Measurements from ENCODE around the gene GABRB1.

GABRB1 gene

DNA sequence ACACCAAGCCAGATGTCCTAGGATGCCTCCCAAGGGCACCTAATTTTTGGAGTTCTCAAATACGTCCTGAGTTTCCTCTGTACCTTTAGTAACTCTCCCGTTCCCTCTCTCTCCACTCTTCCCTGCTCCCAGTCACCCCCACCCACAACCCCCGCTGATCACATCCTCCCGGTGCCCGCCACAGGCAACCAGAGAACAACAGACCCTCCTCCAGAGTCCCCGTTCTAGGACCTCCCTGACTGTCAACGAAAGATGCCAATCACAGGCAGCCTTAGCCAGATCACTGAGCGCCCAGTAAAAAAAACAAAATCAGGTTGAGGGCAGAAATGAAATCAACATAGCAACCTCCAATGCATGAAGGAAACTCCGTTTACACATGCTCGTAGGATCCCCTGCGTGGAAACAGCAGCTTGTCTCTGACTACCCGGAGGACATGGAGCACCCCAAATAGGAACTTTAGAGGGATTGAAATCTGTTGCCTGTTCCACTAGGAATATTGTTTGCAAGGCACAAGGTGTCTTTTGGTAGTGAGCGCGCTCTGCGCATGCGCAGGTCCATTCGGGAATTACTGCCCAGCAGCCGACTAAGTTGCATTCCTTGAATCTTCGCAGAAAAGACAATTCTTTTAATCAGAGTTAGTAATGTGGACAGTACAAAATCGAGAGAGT lies at the start of gene GABRB1:
TSS of gene GABRB1 (plus strand) at position 557 of the 668 bp plus-strand sequence.
- DNase-seq: no peak

DNA sequence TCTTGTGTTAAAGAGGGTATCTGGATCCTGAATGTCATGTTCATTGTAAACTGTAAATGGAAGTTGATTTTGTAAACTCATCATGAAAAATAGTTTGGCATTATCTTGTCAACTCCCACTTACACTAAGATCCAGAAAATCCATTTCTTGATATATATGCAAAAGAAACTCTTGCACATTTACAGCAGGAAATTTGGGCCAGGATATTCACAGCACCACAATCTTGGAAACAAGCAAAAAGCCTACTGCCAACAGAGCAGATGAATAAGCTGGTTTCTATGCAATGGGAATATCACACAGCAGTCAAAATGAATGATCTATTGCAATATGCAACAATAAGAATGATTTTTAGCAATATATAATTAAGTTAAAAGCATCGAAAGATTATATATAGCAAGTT lies 46.6 kb upstream of the GABRB1 start:
- no peak for DNase-seq

DNA sequence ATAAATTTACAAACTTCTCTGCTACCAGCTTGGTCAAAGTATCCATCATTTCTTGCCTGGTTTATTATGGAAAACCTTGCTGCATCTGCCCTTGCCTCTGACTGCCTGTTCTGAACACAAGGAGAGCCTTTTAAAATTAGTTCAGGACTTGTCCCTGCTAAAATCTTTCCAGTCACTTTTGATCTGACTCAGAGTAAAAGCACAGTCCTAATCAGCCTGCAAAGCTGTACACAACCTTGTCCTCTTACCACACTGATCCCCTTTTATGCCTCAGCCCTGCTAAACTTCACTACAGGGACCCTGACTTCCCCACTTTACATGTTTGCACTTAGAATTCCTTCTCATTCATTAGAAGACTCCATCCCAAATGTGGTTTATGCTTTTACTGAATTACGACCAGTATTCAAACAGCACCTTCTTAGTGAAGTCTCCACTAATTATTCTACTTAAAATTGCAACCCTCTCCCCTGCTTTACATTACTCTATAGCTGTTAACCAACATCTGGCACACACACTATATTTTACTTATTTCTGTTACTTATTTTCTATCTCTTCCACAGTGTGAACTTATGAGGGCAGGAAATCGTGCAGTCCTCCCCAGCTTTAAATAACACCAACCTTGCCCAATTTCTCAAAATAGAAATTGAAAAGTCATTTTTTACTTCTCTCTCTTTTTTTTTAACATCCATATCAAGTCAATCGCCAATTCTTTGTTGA lies 44.3 kb upstream of the GABRB1 start:
- no peak for DNase-seq

DNA sequence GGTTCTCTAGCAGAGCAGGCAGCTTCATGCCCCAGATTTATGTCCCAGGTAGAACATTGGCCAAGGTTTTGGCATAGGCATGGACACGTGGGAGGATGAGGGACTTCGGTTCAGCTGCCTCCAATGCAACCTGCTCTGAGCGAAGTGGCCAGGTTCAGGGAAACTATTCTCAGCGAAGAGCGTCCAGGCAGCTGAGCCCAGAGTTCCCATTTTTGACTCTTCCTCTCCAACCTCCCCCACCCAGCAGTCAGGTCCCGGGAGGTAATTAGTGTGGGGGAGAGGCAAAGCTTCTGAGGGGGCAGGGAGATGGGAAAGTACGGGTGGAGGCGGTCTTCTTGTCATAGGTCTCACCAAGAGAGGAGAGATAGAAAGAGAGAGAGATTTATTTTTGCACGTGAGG lies 39.0 kb upstream of the GABRB1 start:
- DNase-seq: no peak

DNA sequence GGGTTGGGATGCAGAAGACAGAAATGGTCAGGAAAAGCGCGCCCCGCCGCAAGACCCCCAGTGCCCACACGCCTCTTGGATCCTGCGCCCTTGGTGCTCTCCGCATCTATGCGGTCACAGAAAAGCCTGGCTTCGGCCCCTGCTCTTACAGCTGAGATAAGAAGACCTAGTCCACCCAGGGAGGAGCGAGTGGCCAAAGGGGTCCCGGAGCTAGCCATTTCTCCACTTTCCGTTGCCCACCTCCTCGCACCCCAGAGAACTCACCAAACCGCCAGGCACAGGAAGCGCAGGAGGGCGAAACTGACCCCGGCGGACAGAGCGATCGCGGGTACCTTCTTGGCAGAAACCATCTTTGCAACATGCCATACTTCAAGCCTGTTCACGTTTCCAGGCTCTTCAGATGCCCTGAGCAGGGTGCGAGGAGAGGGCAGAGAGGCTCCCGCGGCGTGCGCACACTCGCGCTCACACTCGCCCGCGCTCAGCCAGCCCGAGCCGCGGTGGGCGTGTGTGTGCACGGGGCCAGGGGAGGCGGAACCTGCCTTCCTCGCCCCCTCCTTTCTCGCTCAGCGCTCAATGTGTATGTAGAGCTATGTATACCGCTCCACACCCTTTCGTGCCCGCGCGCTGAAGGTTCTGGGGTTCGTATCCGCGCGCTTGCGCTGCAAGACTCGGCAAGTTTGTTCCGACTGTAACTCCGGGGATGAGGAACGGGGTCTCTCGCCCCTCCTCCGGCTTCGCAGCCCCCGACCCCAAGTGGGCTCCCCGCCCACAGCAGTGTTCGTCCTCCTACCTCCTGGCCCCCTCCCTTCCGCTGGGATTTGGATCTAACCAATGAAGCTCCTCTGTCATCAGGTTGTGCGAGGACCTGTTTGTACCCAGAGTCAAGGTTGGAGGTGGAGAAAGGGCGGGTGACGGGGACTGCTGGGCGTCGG lies 38.0 kb upstream of the GABRB1 start, which contains the start of gene GABRA4:
TSS of gene GABRA4 (minus strand) at position 507 of the 932 bp plus-strand sequence. CDS start at position 350, 157 bp downstream.
- DNase-seq: no peak

DNA sequence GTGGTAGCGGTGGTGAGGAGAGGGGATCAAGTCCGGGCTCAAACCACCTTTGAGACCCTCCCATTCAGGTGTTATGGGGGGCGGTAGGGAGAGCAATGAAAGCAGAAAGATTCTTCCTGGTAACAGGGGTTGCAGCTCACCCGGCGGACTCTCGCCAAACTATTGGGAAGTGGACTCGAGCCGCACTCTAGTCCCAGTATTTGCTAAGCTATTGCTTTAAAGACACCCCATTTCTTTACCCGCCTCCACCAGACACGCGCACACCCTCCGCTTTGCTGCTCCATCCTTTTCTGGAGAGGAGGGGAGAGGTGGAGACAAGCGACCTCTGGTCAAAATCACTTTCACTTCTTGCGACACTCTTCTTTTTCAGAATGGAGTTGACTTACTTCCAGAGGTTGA lies 37.4 kb upstream of the GABRB1 start:
- no peak for DNase-seq

DNA sequence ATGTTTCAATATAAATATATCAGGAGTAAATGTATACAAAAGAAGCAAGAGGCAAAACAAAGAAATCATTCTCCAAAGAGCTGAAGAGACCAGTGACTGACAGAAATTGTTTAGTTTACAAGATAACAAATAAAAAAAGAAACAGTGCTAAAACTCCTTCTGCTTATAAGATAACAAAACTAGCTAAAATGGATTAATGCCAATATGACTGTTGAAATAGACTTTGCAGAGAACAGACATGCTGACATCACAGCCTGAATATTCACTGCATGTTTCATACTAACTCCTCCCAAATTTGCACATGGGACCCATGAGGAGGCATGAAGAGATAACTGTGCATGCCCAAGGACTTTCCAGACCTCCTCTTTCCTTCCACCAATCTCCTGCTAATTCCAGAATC lies 31.8 kb upstream of the GABRB1 start:
- DNase-seq: no peak

DNA sequence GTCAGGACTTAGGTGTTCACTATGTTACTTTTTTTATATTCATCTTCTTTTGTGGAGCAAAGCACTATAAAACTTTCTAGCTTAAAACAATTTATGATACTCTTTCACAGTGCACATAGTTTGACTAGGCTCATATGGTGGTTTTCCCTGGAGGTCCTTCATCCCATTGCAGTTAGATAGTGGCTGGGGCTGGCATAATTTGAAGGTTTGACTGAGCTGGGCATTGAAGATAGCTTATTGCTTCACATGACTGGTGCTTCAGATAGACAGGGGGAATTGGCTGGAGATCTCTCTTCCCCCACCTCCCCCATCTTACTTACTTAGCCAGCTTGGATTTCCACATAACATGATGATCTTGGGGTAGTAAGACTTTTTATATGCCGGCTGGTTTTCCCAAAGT lies 31.0 kb upstream of the GABRB1 start:
- no peak for DNase-seq

DNA sequence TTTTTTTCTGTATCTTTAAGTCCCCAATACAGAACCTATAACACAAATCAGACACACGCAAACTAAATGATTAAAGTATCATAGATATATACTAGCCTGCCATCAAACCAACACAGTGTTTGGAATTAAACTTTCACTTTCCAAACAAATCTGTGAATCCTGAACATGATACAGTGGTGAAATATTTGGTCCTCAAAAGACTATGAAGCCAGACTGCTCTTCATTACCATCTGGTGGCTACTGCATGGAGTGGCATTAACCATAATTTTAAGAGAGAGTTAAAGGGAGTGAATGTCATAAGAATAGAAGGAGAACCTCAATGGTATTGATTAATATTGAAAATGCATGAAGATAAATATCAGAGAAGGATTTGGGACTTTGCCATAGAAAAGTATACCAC lies 28.8 kb upstream of the GABRB1 start:
- DNase-seq: no peak

DNA sequence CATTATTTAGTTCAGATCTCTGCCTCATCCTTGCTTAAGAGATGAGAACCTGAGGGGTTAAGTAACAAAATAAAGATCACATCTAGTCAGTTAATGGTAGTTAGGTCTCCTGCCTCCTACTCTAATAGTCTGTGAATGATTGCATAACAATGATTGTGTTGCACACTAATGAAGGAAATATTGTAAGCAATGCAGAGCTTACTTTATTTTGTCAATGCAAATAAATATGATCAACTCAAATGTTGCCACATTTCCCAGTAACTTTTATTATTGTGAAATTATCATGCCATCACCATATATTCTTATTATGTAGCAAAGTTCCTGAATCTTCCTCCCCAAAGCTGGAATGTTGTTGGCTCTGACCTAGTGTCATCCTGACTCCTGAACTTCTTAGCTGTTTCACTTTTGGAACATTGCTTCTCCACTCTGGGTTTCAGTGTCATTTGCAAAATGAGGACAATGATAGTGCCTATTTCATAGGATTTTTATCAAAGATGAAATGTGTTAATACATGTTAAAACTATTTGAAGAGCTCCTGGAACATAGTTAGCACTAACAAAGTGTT lies 20.9 kb upstream of the GABRB1 start:
- DNase-seq: no peak

DNA sequence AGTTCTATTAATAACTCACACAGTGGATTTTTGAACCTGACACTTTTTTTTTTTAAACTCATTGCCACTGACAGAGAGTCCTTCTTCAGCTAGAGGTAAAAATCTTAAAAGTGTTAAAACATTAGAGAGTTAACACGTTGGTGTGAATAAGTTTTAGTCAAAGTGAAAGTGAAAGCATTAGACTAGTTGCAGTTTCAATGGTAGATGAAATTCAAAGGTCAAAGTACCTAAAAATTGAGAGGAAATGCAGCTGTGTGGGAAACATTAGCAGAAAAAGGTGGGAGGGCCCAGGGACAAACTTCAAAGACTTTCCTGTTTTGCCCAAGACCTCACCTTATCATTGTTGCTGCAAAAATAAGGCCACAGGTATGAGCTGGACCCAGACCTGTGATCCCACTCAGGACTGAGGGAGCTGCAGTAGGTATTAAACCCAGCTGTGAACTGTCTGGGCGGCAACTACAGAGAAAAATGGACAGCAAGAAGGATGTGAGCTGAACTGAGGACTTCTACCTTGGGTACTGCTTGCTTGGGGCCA lies 20.4 kb upstream of the GABRB1 start:
- DNase-seq: no peak

DNA sequence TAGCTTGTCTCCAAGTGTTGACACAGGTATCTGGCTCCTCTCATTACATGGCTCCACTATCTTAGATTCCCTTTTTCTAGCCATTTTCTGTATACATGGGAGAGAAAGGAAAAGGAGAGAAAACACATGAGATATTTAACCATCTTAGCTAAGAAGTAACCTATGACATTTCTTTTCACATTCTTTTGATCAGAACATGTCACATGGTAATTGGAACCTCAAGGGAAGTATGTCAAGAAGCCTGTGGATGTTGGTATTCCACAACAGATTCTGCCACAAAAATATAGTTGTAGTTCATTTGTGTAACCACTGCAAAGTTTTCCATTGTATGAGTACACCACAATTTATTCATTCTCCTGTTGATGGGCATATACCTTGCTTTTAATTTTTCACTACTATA lies 18.7 kb upstream of the GABRB1 start:
- no peak for DNase-seq

DNA sequence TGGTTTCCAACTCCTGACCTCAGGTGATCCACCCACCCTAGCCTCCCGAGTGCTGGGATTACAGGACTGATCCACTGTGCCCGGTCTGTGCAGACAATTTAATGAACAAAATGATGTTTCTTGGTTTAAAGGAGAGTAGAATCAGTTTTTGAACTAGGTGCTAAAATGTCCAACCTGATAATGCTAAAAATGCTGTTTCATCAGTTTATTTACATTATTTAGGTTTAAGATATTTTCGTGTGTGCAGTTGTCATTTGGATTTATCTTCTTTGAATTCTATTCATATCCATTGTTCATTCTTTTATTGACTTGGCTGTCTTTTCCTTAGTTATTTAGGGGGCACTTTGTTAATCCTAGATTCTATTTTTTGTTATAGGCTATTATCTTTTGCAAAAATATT lies 18.0 kb upstream of the GABRB1 start:
- DNase-seq: no peak

DNA sequence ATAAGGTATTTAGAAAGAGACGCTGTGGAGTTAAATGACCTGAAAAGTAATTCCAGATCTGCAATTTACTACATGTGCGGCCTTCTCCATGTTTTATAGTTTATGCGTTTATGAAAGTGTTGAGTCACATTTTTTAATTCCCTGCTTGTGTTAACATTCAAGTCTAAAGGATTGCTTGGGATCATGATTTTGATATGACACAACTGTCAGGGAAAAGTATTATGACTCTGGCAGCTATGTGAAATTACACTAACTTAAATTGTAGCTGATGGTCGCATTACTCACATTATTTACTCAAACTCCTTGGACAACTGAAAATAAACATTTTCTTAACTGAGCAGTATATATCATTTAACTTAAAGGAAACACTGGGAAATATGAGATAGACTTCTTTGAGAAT lies 14.3 kb upstream of the GABRB1 start:
- no peak for DNase-seq

DNA sequence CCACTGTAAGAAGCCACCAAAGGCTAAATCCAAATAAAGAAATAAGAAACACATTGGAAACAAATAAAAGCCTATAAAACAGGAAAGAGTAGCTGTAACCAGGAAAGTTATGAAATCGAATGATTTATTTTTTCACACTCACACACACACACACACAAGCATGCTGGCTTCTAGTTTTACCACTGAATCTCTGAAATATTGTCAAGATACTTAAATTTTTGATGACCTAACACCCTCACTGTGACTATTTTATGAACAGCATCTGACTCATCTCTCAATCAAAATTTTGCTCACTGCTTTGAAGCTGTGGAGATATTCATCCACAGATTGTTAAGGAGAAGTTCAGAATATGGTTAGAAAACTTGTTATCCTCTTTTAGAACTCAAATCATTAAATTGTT lies 13.9 kb upstream of the GABRB1 start:
- DNase-seq: no peak

DNA sequence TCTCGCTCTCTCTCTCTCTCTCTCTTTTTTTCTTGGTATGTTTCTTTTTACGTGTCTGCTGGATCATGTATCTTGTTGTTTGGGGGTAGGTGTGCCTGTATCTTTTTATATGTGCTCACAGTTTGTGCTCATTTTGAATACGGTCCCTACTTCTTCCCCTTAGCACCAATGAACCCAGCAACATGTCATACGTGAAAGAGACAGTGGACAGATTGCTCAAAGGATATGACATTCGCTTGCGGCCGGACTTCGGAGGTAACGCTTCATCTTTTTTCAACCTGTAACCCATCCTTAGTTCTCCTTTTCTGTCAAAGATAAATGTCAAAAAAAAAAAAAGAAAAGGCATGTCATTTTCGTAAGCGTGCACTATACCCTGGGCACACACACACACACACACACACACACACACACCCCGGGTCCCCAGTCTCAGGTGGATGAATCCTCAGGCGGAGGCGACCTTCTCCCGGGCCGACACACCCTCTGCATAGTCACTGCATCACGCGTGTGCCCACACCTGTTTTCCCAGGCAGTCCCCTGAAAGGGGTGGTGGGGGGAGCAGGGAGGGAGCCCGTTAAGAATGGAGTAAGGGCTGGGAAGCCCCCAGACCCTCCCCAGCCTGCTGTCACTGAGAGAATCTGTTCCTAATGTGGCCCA lies 511 bp downstream of the GABRB1 start:
- no peak for DNase-seq

DNA sequence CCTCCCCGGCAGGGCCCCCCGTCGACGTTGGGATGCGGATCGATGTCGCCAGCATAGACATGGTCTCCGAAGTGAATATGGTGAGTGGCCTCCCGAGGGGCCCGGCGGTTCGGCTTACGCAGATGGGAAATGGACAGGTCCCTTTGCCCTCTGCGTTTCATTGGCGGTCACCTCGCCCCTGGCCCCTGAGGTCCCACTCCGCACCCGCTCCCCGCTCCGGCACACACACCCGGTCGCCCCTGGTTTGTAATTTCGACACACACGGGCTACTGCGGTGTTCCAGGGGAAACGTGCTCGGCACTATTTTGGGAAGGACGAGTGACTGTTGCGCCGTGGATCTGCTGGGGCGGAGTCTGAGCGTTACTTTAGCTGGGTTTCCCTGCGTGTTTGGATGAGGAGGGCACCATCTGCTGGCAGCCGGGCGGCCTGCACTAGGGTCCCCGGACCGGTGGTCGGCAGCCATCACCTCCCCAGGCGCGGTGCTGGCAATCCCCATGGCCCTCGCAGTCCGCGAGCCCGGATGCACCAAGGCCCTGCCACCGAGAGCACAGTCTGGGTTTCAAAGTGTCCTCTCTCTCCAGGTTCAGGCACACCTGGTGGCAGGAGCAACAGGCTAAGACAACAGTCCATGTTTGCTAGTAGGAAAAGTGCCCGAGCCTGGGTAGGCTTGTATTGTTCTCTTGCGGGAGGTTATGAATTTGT lies 1.2 kb downstream of the GABRB1 start:
- DNase-seq: no peak

DNA sequence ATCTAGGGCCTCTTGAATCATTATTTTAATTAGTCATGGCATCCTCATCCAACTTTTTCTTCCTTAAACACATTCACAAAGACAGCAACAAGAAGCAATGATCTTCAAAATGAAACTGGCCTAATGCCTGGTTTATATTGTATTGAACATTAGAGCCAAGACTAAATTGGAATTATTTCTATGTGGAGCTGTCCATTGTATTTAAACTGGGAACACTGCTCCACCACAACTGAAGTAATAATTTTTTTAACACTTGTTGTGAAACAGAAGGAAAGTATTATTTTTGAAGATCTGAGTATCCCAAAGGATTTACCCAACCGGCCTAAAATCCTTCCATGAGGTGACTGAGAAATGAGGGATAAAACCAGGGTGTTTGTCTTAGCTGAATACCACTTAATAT lies 6.9 kb downstream of the GABRB1 start:
- no peak for DNase-seq

DNA sequence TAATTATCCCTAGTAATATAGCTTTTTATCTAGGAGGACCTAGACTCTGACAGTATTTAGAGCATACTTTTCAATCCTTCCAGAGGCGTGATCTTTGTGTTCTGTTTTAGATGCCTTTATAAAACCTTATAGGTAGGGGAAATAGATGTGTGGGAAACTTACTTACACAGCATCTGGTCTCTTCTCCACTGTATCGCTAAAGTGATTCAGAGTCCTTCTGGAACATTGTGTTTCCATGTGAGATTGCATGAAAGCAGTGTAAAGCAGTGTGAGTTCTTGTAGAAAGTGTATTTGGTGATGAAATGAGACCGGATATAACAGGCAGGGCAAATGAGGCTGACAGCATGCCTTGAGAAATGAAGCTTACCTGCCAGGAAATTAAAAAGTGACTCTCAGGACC lies 9.5 kb downstream of the GABRB1 start:
- no peak for DNase-seq

DNA sequence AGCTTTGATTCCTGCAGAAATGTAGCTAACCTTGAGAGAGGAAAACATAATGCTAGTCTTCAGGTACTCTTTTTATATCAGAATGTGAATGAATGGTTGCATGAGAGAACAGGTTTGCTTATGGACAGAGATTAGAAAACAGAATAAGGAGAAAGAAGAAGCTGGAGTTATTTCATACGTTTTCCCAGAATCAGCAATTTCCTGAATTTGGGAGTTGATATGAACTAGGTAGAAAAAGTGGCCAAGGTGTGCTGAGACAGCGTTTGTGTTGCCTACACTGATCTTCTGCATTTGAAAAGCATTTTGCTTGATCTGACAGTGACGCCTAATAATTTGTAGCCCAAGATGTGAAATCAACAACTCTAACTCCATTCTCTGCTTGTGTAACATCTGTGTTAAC lies 12.5 kb downstream of the GABRB1 start:
- DNase-seq: no peak

DNA sequence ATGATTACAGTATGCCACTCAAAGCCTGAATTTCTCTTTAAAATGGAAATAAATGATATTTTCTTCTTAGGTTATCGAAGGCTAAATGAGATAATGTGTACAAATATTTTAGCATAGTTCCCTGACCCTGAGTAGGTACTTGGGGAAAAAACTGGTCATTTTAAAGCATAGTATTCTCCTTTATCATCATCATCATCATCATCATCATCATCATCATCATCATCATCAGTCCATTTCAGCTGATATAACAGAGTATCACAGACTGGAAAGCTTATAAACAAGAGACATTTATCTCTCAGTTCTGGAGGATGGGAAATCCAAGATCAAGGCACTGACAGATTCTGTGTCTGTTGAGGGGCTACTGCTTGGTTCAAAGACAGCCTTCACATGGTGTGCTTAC lies 13.9 kb downstream of the GABRB1 start:
- no peak for DNase-seq

DNA sequence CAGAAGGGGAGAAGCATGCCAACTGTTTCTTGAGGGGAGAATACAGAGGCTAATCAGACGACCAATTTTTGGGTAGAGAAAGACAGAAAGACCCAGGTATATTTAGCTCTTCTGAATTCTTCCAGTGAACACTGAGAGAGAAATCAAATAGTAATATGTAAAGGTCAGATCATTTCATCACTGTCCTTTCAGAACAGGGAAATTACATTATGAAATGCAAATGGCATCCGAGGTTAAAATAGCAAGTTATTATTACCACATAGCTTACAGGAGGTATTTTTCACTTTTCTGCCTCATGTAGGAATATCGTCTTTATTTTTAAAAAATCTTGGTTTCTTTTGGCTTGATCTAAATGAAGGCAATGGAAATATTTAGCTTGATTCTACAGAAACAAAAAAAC lies 18.0 kb downstream of the GABRB1 start:
- no peak for DNase-seq

Measured in NCI-H187 treated with DMSO at 0.1 percent for 48 hours (cell line).